ENCODE data around the gene DYRK2.
"Not testable (repeated sequence)": the region's sequence is repeated elsewhere in the genome, so short reads cannot be mapped to it uniquely, and the experiment has no call there.

DYRK2 gene

GRCh38 chr12:67672507-67672906 lies 24.0 kb downstream of the DYRK2 start:
- DNase-seq = not testable (repeated sequence)

- DNase-seq = not testable (repeated sequence)
Observed at GRCh38 chr12:67673509-67673908, 25.0 kb downstream of the DYRK2 start.

- DNase-seq = no peak
Observed at GRCh38 chr12:67674417-67674816, 25.9 kb downstream of the DYRK2 start.

DNA sequence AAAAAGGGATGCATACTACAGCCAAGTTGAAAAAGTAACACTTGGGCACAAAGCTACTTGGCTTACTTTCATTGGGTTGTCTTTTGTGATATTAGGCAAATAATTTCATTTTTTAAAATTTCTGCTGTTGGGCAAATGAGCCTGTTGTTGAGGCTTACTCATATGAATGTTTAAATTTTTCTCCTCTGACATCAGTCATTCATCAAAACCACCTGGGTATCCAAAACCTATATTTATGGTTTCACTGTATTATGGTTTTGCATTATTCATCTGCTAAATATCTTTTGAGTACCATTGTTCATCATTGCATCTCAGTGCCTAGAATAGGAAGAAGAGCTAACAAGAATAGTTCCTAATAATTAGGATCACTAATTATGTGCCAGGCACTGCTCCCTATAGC lies 28.1 kb downstream of the DYRK2 start:
- no peak for DNase-seq

- DNase-seq = no peak
Observed at GRCh38 chr12:67677166-67677565, 28.6 kb downstream of the DYRK2 start.

GRCh38 chr12:67681105-67681778 lies 32.7 kb downstream of the DYRK2 start:
- no peak for DNase-seq

DNA sequence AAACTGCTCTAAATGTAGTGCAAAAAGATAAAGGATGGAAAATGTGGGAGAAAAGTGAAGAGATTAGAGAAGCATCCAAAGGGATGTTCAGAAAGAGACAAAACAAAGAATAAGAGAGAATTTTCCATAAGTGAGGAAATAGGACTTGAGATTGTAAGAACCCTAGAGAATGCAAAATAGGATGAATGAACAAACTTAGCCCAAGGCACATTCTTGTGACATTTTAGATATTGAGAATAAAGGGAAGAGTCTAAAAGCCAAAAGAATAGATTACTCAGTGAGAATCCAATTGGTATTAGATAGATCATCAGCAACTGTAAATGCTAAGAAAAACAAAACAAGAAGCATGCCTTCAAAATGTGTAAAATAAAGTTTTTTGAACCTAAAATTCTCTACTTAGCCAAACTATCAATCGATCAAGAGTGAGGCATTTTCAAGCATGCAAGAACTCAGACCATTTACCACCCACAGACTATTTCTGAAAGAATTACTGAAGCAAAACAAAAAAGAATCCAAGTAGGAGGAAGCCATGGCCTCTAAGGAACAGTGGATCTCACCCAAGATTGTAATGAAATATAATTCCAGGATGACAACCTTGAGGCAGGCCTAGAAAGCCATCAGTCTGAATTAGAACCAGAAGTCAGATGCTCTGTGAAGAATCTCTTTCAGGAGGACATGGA lies 33.5 kb downstream of the DYRK2 start:
- DNase-seq = no peak

- no peak for DNase-seq
Observed at GRCh38 chr12:67689385-67689784, 40.8 kb downstream of the DYRK2 start.

GRCh38 chr12:67690656-67691055 lies 42.1 kb downstream of the DYRK2 start:
- no peak for DNase-seq

DNA sequence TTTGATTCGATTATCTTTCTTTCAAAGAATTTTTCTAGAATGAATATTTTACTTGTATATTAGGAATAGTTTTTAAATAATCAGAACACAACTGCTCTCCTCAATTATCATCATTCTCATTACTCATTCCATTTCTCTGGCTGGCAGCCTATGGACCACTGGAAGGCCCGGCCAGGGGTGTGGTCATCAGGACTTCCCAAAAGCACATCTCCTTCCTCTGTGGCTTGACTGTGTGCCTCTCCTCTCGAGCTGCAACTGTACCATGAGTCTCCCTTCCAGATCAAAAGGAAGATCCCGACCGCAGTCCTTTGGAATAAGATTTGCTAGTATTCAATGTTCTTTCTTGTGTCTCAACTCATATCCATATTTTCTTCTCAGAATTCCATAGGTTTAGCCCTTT lies 42.7 kb downstream of the DYRK2 start:
- DNase-seq = no peak

DNA sequence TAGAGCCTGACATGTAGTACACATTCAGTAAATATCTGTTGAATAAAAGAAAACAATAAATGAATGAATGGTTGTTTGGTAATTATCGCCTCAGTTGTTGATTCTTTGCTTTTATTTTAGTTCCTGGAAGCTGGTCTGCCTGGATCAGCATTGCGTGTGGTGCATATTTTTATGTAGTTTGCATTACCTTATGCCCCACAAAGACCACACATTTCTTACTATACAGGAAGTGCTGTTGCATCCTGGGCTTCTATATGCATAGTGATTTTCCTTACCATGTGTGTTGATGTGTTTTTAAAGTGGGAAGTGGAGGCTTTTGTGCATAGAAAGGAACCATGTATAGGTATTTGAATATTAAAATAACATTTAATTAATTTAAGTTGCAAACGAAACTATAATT lies 43.6 kb downstream of the DYRK2 start:
- DNase-seq = no peak

GRCh38 chr12:67692966-67693365 lies 44.4 kb downstream of the DYRK2 start:
- DNase-seq = no peak

- no peak for DNase-seq
Observed at GRCh38 chr12:67693894-67694293, 45.3 kb downstream of the DYRK2 start.

- DNase-seq = no peak
Observed at GRCh38 chr12:67694306-67694900, 45.9 kb downstream of the DYRK2 start.

GRCh38 chr12:67695974-67696373 lies 47.4 kb downstream of the DYRK2 start:
- DNase-seq = no peak

GRCh38 chr12:67697443-67697842 lies 48.9 kb downstream of the DYRK2 start:
- no peak for DNase-seq

GRCh38 chr12:67697967-67698366 lies 49.4 kb downstream of the DYRK2 start:
- DNase-seq = no peak

GRCh38 chr12:67698672-67699581 lies 50.4 kb downstream of the DYRK2 start:
- DNase-seq = peak; percentile 51

- DNase-seq = no peak
Observed at GRCh38 chr12:67701121-67701520, 52.6 kb downstream of the DYRK2 start.

GRCh38 chr12:67702136-67702535 lies 53.6 kb downstream of the DYRK2 start:
- DNase-seq = no peak

GRCh38 chr12:67704071-67704470 lies 55.5 kb downstream of the DYRK2 start:
- DNase-seq = no peak

DNA sequence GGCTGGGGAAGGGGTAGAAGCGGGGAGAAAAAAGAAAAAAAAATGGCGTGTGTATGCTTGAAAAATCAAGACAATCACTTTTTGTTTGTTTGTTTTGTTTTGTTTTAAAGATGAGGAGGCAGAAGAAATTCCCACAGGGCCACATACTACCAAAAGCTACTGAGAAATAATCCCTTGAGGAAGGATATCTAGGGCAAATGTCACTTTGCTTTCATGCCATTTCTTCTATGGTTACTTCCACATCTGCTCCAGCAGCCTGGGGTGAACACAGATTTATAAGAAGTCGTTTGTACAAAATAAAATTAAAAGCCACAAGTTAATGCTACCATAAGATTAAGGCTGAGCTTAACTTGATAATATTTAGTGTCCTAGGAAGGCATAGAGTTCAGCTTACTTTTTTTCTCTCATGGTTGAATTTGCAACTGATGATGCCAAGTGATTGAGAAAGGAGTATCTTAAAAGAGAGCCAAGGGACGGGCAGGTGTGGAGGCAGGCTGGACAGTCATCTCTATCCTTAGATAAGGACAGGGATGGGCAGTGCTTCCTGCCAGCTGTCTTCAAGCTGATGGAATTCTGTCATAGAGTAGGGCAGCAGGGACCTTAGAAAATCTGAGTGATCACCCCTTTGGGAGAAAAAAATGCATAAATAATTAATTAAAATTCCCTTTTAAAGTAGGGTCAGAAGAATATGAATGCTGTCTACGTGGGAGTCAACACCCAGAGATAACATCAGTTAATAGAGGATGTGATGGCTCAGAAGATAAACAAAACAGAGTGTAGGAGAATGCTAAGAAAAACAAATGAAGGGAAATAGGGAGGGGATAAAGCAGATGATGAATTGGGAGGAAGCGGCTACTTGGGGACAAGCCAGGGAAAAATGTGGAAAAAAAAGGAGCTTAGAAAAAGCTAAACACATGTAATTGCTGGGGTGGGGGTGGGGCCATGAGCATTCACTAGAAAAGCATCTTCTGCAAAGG lies 57.1 kb downstream of the DYRK2 start:
- DNase-seq = no peak

Data from KG1 (cell line).